OCI-LY3 (cell line): ENCODE measurements around the gene HAUS3.

ENCODE experiments used
- H2AFZ ChIP-seq: fragments of 200-600, 300-600 bp; shearing (Covaris generic); 2 replicates; pipeline ENCODE4 v1.6.0; 2014; ENCODE audit warnings: antibody characterized with exemption, low read depth, low read length
- H3K27ac ChIP-seq: fragments of 200-600, 300-600 bp; sonication (generic); 2 replicates; pipeline ENCODE4 v1.5.1; 2014; ENCODE audit warnings: mild to moderate bottlenecking, low read length, moderate library complexity, mixed read lengths
- H3K27me3 ChIP-seq: fragments of 200-600, 300-600 bp; sonication (generic); 2 replicates; pipeline ENCODE4 v1.6.1; 2014; ENCODE audit warnings: low read depth, low read length, mixed read lengths
- H3K36me3 ChIP-seq: fragments of 200-600, 300-600 bp; sonication (generic); replicated peaks from 2 replicates; pipeline ENCODE3; 2014; ENCODE audit warnings: low read depth, low read length, mixed read lengths
- H3K4me1 ChIP-seq: fragments of 300-600, 200-600 bp; sonication (generic); 2 replicates; pipeline ENCODE4 v1.6.1; 2014; ENCODE audit warnings: low read length, mixed read lengths
- H3K4me2 ChIP-seq: fragments of 200-600, 300-600 bp; sonication (generic); 2 replicates; pipeline ENCODE4 v1.6.1; 2014; ENCODE audit warnings: low read length, mixed read lengths
- H3K4me3 ChIP-seq: fragments of 300-600, 200-600 bp; sonication (generic); 2 replicates; pipeline ENCODE4 v1.5.1; 2014; ENCODE audit warnings: antibody characterized with exemption, mild to moderate bottlenecking, low read length, moderate library complexity
- H3K79me2 ChIP-seq: fragments of 300-600, 200-600 bp; shearing (Covaris generic); 2 replicates; pipeline ENCODE4 v1.6.1; 2014; ENCODE audit warnings: mild to moderate bottlenecking, low read length, mixed read lengths
- H3K9ac ChIP-seq: fragments of 300-600, 200-600 bp; shearing (Covaris generic); 2 replicates; pipeline ENCODE4 v1.6.0; 2014; ENCODE audit warnings: mild to moderate bottlenecking, low read length, moderate library complexity
- H3K9me3 ChIP-seq: fragments of 200-600, 300-600 bp; shearing (Covaris generic); 2 replicates; pipeline ENCODE4 v1.6.1; 2014; ENCODE audit warnings: low read length, mixed read lengths; ENCODE audit not compliant: insufficient read depth
- H4K20me1 ChIP-seq: fragments of 200-600, 300-600 bp; sonication (generic); 2 replicates; pipeline ENCODE4 v1.6.1; 2016; ENCODE audit warnings: low read length, mixed read lengths; ENCODE audit not compliant: insufficient read depth
- CTCF ChIP-seq: fragments of 200-600, 300-600 bp; sonication (generic); IDR thresholded peaks from 2 replicates; pipeline ENCODE4 v1.5.1; 2014; ENCODE audit warnings: antibody characterized with exemption, low read length, low read depth
- EZH2phosphoT487 ChIP-seq: fragments of 200-600 bp; shearing (Covaris generic); IDR thresholded peaks from 2 replicates; pipeline ENCODE4 v1.6.1; 2018; ENCODE audit warnings: antibody characterized with exemption, mixed run types, low read depth

Gene HAUS3

GRCh38 chr4:2241410-2242353 is at the start of gene HAUS3, which contains the start of gene POLN:
HAUS3 (minus strand) TSS chr4:2242121; CDS start chr4:2240946, 1,175 bp downstream.
POLN (minus strand) TSS chr4:2242121; CDS start chr4:2229231, 12,890 bp downstream.
- Histone ChIP-seq H3K27me3 (no peaks in the 10 kb centered on the region), H3K36me3 (peaks cover 18% of the 10 kb centered on the region), H3K4me2 (peak within 1 kb of the TSS; percentile 87), H3K4me3 (peak within 1 kb of the TSS; percentile 93), H4K20me1 (peaks cover 25% of the 10 kb centered on the region), H2AFZ (peak within 1 kb of the TSS; percentile 57; the same call in 1 of the 2 replicates), H3K9me3 (no peaks in the 10 kb centered on the region), H3K79me2 (peaks cover 49% of the 10 kb centered on the region), H3K9ac (peak within 1 kb of the TSS; percentile 84), H3K4me1 (peaks cover 35% of the 10 kb centered on the region), H3K27ac (peak within 1 kb of the TSS; percentile 44)
- TF ChIP-seq EZH2phosphoT487 (no peak), CTCF (no peak)

GRCh38 chr4:2290974-2291704 is 49.2 kb upstream of the HAUS3 start:
- Histone ChIP-seq H3K27me3 (no peaks in the 10 kb centered on the region), H3K4me2 (peak overlapping the region; percentile 38), H3K4me3 (no peak overlapping the region), H3K36me3 (no peaks in the 10 kb centered on the region), H3K79me2 (no peaks in the 10 kb centered on the region), H3K4me1 (peaks cover 5% of the 10 kb centered on the region), H3K9me3 (no peaks in the 10 kb centered on the region), H3K9ac (no peak overlapping the region), H2AFZ (no peak overlapping the region; the same call in 1 of the 2 replicates), H3K27ac (no peak overlapping the region), H4K20me1 (no peaks in the 10 kb centered on the region)
- TF ChIP-seq EZH2phosphoT487 (no peak), CTCF (no peak)

- TF ChIP-seq EZH2phosphoT487 (no peak), CTCF (no peak)
- Histone ChIP-seq H3K36me3 (no peaks in the 10 kb centered on the region), H2AFZ (no peak overlapping the region), H3K27ac (no peak overlapping the region), H3K79me2 (no peaks in the 10 kb centered on the region), H3K9ac (no peak overlapping the region), H3K27me3 (no peaks in the 10 kb centered on the region), H3K4me3 (no peak overlapping the region), H3K4me2 (peak overlapping the region; percentile 38), H3K9me3 (no peaks in the 10 kb centered on the region), H3K4me1 (0 out of 2 replicates have a peak, but pooled peaks cover 3% of the 10 kb centered on the region), H4K20me1 (no peaks in the 10 kb centered on the region)
Observed at GRCh38 chr4:2290488-2290887, 48.6 kb upstream of the HAUS3 start.

DNA sequence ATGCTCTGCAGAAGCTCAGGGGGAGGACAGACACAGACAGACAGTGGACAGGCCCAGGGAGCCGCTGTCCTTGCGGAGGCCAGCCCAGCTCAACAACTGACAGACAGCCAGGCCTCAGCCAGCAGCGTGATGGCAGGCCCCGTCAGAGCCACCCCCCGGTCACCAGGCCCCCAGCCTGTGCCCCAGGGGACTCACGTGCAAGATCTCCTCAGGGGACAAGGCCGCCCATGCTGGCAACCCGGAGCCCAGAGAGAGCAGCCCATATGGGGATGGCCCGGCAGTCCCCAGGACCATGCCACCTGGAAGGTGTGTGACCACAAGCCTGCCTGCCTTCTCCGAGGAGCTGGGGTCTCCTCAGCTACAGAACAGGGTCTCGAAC is 48.0 kb upstream of the HAUS3 start:
- Histone ChIP-seq H4K20me1 (no peaks in the 10 kb centered on the region), H3K4me1 (0 out of 2 replicates have a peak, but pooled peaks cover 3% of the 10 kb centered on the region), H3K4me2 (no peak overlapping the region), H3K79me2 (no peaks in the 10 kb centered on the region), H3K4me3 (no peak overlapping the region), H3K27me3 (no peaks in the 10 kb centered on the region), H3K9ac (no peak overlapping the region), H3K36me3 (no peaks in the 10 kb centered on the region), H3K9me3 (no peaks in the 10 kb centered on the region), H3K27ac (no peak overlapping the region), H2AFZ (no peak overlapping the region)
- TF ChIP-seq CTCF, result no peak
- no peak for TF ChIP-seq EZH2phosphoT487
